Measurements from ENCODE around the gene DEPDC7.
A peak's percentile ranks its signal among the peaks of the same experiment; 100 is the strongest.
"Not testable (repeated sequence)": the region's sequence is repeated elsewhere in the genome, so short reads cannot be mapped to it uniquely, and the experiment has no call there.

The DEPDC7 gene

DNA sequence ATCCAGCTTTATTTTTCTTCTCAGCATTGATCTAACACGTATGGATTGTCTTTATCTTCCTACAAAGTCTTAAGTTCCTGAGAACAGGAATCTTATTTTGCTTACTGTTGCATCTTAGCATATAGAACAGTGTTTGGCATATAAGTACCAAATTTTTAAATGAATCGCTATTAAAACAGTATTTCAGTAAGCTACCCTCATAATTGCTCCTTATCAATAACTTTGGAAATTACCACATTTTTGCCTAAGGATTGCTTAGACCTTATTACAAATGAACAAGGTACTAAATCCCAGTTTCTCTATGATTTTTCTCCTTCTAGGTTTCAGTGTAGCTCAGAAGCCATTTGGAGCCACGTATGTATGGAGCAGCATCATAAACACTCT lies 9.7 kb downstream of the DEPDC7 start:
- no peak for DNase-seq (ENCODE audit: low read depth in 2 of 2)

DNA sequence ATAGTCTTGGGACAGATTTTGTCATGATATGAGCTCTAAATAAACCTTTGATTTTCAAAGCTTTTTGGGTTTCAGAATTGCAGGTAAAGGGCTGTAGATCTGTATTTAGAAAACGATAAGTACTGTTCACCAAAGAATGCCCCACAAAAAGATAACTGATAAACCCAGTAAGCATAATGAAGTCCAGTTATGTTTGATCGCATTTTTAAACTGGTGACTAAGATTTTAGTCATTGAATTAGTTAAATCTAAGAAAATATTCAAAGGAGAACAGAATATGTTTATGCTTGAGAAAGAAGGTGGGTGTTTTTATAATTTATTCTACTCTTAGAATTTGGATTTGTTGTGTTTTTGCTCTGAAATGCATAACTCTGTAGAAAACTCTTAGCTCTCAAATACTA lies 11.6 kb downstream of the DEPDC7 start:
- DNase-seq (ENCODE audit: low read depth in 2 of 2): no peak

DNA sequence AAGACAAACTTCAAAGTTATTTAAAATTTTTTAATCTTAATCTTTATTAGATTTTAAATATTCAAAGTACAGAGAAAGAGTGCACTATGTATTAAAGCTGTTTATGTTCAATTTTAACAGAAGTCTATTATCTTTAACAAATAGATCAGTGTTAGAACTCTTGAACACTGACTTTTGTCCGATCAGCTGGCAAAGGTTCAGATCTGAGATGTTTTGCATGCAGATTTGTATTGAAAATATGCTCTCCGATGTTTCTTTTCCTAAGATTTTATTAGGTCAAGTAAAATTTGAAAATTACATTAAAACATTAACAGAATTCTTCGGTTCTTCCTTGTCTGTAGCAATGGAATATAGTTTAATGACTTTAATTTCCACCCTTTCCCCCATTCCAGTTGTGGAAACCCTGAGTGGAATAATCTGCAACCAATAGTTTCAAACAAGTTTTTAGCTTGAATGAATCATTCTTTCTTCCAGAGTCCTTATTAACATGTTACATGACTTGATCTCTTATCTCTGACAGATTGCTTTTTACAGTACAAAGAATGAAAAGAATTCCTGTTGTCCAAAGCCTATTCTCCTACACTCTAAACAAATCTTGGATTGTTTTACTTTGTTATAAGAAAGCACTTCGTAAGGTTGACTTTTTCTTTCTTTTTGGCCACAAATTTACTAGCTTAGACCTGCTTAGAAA lies 12.3 kb downstream of the DEPDC7 start:
- DNase-seq (ENCODE audit: low read depth in 2 of 2): no peak

GRCh38 chr11:33028537-33028914 lies 12.8 kb downstream of the DEPDC7 start:
- DNase-seq (ENCODE audit: low read depth in 2 of 2): no peak

GRCh38 chr11:33029218-33029617 lies 13.5 kb downstream of the DEPDC7 start:
- not testable (repeated sequence) for DNase-seq (ENCODE audit: low read depth in 2 of 2)

DNA sequence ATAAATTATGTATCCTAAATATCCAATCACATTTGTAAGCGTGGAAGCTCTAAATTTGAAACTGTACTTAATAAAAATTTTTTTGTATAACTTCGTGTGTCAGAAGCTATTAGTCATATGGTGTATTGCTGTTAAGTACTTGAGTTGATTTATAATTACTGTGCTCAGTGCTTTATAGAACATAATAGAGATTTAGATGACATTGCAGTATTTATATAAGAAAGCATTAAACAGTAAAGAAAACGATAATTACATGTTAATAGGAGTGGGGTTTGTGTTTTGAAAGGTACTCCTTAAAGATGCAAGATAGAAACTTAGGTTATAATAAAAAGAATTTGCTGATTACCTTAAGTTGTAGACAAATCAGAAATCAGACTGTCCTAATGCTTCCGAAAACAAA lies 17.8 kb downstream of the DEPDC7 start:
- DNase-seq (ENCODE audit: low read depth in 2 of 2): no peak

DNA sequence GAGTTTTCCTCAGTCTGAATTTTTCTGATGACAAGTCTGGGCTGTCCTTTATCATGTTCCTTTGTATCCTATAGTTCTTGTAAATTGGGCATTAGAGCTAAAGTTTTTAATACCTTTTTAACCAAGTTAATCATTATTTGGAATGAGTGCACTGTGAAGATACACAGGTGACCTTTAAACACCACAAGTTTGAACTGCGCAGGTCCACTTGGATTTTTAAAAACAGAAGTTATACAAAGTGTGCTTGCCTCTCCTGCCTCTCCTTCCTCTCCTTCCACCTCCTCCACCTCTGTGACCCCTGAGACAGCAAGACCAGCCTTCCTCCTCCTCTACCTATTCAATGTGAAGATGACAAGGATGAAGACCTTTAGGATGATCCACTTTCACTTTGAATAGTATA lies 19.3 kb downstream of the DEPDC7 start:
- no peak for DNase-seq (ENCODE audit: low read depth in 2 of 2)

- peak; percentile 69 to 70 for DNase-seq (ENCODE audit: low read depth in 2 of 2)
Observed at GRCh38 chr11:33039274-33040032, 23.8 kb downstream of the DEPDC7 start, which contains the start of gene TCP11L1. Gene TCP11L1 (plus strand): TSS chr11:33039572. CDS start chr11:33043774, 4,202 bp downstream.

DNA sequence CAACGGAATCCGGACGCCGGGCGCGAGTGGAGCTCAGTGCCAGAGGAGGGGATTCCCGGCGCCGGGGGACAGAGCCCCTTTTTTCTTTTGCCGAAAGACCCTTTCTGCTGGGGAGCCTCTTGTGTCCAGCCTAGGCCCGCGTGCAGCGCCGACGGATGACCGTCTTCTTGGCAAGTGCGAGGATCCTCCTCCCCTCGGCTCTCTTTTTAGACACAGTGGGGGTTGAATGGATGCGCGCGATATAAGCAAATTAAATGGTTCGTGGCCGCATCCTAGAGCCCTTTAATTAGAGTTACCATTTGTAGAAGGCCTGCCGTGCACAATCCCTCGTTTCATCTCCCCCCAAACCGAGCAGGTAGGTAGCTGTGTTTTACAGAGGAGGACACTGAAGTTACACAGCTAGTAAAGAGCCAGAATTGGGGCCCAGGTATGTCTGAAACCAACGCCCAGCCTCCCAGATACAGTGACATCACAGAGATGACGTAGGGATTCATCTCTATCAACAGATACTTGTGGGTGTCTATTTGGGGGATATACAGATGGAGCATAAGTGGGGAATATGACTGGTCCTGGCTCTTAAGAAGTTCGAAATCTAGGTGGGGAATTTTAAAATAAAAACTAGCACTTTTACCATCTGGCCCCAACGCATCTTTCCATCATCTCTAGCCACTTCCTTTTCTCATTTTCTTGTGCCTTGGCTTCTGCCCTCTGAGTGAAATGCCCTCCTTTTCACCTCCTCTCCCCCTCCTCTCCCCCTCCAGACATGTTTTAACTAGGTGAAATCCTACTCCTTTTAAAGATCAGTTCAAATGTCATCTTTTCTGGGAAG lies 24.6 kb downstream of the DEPDC7 start:
- peak in 1 of 2 donors; percentile 20 for DNase-seq (ENCODE audit: low read depth in 2 of 2)

- DNase-seq (ENCODE audit: low read depth in 2 of 2): no peak
Observed at GRCh38 chr11:33040862-33041453, 25.3 kb downstream of the DEPDC7 start.

DNA sequence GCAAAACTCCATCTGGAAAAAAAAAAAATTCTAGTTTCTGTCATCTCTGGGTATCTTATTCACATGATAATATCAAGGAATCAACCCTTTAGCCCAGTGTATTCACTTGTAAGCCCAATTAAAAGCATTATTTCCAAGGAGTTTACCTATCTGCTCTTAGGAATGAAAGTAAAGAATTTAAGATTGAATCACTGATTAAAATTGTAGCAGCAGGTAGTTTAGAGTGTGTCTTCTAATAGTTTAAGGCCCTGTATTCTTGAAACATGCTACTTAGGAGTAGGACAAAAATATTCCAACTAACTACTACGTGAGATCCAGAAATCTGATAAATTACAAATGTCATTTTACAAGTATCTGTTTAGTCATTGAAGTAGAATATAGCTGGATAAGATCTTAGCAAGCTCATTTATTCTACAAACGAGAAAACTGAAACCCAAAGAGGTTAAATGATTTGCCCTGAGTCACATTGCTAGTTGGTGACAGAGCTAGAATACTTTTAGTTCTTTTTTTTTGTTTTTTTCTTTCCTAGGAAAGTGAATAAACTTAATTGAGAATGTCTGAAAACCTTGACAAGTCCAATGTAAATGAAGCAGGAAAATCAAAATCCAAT lies 27.6 kb downstream of the DEPDC7 start:
- DNase-seq (ENCODE audit: low read depth in 2 of 2): no peak

- no peak for DNase-seq (ENCODE audit: low read depth in 2 of 2)
Observed at GRCh38 chr11:33044285-33044756, 28.6 kb downstream of the DEPDC7 start.

GRCh38 chr11:33045551-33046255 lies 30.0 kb downstream of the DEPDC7 start:
- DNase-seq (ENCODE audit: low read depth in 2 of 2): no peak

GRCh38 chr11:33048701-33049100 lies 33.0 kb downstream of the DEPDC7 start:
- DNase-seq (ENCODE audit: low read depth in 2 of 2): not testable (repeated sequence)

- DNase-seq (ENCODE audit: low read depth in 2 of 2): not testable (repeated sequence)
Observed at GRCh38 chr11:33049565-33050408, 34.1 kb downstream of the DEPDC7 start.

GRCh38 chr11:33052231-33052630 lies 36.6 kb downstream of the DEPDC7 start:
- DNase-seq (ENCODE audit: low read depth in 2 of 2): no peak

DNA sequence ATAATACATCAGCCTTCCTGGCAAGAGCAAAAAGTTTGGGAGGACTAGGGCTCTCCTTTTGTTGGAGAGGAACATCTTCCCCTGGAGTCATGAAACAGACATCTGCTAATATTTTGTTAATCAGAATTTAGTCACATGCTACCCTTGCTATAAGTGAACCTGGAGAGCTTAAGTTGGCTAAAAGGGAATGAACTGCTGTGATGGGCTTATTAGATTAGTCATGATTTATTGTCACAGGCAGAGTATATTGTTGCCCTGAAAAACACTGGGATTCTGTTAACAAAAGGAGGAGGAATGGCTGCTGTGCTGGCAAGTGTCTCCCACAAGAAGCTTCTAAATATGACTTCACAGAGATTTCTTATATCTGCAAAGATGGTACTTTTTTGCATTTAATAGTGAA lies 39.7 kb downstream of the DEPDC7 start:
- no peak for DNase-seq (ENCODE audit: low read depth in 2 of 2)

DNA sequence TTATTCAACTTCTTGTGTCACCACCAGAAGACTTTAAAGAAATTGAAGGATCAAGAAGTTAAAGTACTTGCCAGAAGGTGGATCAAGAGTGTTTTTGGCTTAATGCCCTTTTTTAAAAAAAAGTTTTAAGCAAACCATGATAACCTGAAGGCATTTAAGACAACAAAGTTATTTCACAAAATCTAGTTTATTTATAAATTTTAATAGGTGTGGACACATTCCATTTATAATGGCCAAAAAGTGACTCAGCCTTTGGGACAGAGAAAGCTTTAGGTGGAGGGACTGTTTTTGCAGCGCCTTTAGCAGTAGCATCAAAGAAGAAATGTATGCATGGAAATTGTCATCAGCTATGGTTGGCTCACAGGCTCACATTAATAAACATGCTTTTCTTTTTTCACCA lies 41.6 kb downstream of the DEPDC7 start:
- DNase-seq (ENCODE audit: low read depth in 2 of 2): no peak

DNA sequence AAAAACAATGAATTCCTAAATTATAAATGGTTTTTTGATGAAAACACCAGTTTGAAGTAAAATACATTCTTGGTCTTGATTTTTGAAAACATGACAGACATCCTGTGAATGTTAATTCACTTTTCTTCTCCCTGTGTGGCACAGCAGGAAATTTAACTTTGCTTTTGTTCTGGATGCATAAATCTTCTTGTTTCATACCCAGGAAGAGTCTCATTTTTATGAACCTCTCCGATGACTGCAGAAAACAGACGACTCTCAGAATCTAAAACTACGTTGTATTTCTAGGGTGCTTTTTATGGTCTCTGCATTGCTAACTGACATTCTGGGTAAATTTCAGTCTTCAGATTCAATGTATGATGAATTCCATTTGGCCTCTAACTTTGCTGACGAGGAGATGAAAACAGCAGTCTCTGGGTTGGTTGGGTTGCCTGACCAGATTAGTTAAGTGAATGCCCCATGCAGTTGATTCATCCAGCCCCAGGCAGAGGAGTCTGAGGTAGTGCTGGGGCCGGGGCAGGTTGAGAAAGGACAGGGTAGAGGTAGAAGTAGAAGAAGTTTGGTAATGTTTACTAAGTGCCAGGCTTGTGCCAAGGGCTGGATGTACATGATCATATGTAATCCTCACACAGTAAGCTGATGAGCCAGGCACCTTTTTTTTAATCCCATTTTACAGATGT lies 43.8 kb downstream of the DEPDC7 start:
- DNase-seq (ENCODE audit: low read depth in 2 of 2): no peak
